Smooth muscle cell of the brain vasculature (primary cell): ENCODE results near the gene P2RX5.
"Not testable (repeated sequence)": the region's sequence is repeated elsewhere in the genome, so short reads cannot be mapped to it uniquely, and the experiment has no call there.

Experiments used
- DNase-seq: peaks from one replicate; pipeline ENCODE4 v3.0.0-alpha.2; 2012; ENCODE audit warnings: low read depth, low spot score

Gene P2RX5

GRCh38 chr17:3712811-3713463 is 17.0 kb upstream of the P2RX5 start:
- DNase-seq, result no peak

- DNase-seq, result no peak
These were observed 15.0 kb upstream of the P2RX5 start for GRCh38 chr17:3710951-3711383.

GRCh38 chr17:3708366-3708765 is 12.4 kb upstream of the P2RX5 start:
- no peak for DNase-seq

- DNase-seq, result not testable (repeated sequence)
These were observed 9.7 kb upstream of the P2RX5 start for GRCh38 chr17:3705718-3705984.

- no peak for DNase-seq
These were observed 9.2 kb upstream of the P2RX5 start for GRCh38 chr17:3704931-3705717.

GRCh38 chr17:3702041-3702539 is 6.1 kb upstream of the P2RX5 start:
- DNase-seq, result not testable (repeated sequence)

- no peak for DNase-seq
These were observed 4.0 kb upstream of the P2RX5 start for GRCh38 chr17:3699951-3700350.

GRCh38 chr17:3698139-3698538 is 2.2 kb upstream of the P2RX5 start:
- no peak for DNase-seq

- no peak for DNase-seq
These were observed 1.1 kb upstream of the P2RX5 start for GRCh38 chr17:3697103-3697476.

- no peak for DNase-seq
These were observed 729 bp downstream of the P2RX5 start for GRCh38 chr17:3695129-3695722.

GRCh38 chr17:3693829-3694231 is 2.1 kb downstream of the P2RX5 start:
- no peak for DNase-seq

GRCh38 chr17:3693141-3693540 is 2.8 kb downstream of the P2RX5 start:
- DNase-seq, result no peak

- DNase-seq, result no peak
These were observed 3.6 kb downstream of the P2RX5 start for GRCh38 chr17:3692346-3692745.

- DNase-seq, result no peak
These were observed 4.3 kb downstream of the P2RX5 start for GRCh38 chr17:3691617-3692067.

- no peak for DNase-seq
These were observed 5.8 kb downstream of the P2RX5 start for GRCh38 chr17:3690094-3690715.

- DNase-seq, result no peak
These were observed 6.5 kb downstream of the P2RX5 start for GRCh38 chr17:3689262-3690093.

GRCh38 chr17:3688852-3689261 is 7.1 kb downstream of the P2RX5 start:
- no peak for DNase-seq

- DNase-seq, result no peak
These were observed 7.9 kb downstream of the P2RX5 start for GRCh38 chr17:3688027-3688553.

- DNase-seq, result no peak
These were observed 10.8 kb downstream of the P2RX5 start for GRCh38 chr17:3685174-3685573.

GRCh38 chr17:3683054-3683511 is 12.9 kb downstream of the P2RX5 start:
- no peak for DNase-seq

GRCh38 chr17:3682033-3682432 is 13.9 kb downstream of the P2RX5 start:
- DNase-seq, result no peak
